GM18519 (cell line): ENCODE results near the gene FRMD5.

Experiments
- ATAC-seq: cut with Tn5 transposase; IDR thresholded peaks from one replicate; pipeline ENCODE4 v1.9.1; 2021; ENCODE audit warnings: mild to moderate bottlenecking, moderate library complexity; ENCODE audit not compliant: unreplicated experiment, low FRiP score

FRMD5 gene

DNA sequence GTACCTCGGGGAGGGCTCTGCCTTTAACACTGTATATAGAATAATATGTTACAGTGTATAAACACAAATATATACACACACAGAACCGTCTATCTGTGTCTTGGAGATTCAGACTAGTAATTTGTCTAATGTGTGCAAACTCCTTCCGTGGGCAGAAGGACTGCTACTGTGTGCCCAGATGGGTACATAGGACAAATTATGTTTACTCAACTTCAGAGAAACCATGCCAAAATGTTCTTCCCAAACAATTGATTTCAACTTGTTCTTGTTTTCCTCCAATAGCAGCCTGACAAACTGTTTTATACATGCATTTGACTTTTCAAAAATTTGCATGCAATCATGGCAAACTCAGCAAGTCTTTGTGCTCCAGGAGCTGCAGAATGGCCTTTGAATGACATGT, 97.5 kb downstream of the FRMD5 start:
- no peak for ATAC-seq

GRCh38 chr15:44096596-44096995, 98.5 kb downstream of the FRMD5 start:
- no peak for ATAC-seq

GRCh38 chr15:44094781-44095180, 100.3 kb downstream of the FRMD5 start:
- ATAC-seq: no peak

DNA sequence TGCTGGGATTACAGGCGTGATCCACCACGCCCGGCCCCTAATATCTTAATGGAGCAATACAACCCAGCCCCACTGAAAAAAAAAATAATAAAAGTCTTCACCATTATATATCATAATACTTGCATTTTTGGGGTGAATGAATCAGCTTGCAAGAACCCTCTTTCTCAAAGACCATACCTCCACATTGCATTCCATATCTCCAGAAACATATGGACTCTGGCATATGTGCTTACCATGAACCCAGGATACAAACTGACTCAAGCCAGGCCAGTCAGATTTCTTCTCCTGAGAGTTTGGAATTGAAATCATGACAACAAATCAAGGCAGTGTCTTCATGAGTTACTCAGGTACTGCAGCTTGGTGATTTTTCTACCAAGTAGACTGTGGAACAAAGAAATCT, 101.2 kb downstream of the FRMD5 start:
- no peak for ATAC-seq

GRCh38 chr15:44092221-44092620, 102.8 kb downstream of the FRMD5 start:
- no peak for ATAC-seq

GRCh38 chr15:44087578-44088465, 107.2 kb downstream of the FRMD5 start:
- ATAC-seq: no peak

- no peak for ATAC-seq
Measured at GRCh38 chr15:44084770-44085169, 110.3 kb downstream of the FRMD5 start.

DNA sequence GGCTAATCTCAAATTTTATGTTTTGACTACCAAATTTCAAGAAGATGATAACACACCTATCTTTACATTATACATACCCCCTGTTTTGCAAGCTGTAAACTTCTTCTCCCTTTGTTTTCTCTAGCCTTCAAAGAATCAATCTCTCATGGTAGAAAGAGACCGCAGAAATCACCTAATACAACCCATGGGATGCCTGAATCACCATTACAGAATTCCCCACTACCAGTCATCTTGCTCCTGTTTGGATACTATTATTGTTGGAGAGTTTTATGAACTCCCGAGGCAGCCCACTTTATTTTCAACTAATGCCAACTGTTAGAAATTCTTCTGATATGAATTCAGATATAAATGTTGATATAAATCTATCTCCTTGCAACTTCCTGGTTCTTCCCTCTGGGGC, 110.9 kb downstream of the FRMD5 start:
- no peak for ATAC-seq

DNA sequence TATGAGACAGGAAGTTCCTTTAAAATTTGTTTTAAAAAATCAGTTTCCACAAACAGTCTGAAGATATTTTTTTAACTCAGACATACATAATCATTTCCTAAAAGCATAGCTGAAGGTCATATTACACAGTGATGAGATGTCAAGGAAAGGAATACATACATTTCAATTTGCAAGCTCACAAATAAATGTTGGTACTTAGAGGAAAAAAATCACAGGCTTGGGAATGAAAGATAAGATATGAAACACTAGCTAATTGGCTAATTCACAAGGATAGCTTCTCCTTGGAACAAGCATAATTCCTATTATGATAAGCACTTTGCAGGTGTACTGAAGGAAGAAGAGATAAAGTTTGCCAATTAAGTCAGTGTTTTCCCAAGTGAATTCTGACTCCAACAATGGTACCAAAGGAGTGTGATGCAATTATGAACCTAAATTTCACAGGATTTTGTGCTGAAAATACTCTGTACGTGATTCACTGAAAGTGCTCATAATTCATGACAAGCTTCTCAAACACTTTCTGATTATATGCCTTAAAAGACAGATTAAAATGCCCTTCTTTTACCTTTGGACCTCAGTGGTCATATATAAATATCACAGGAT, 112.4 kb downstream of the FRMD5 start:
- no peak for ATAC-seq

DNA sequence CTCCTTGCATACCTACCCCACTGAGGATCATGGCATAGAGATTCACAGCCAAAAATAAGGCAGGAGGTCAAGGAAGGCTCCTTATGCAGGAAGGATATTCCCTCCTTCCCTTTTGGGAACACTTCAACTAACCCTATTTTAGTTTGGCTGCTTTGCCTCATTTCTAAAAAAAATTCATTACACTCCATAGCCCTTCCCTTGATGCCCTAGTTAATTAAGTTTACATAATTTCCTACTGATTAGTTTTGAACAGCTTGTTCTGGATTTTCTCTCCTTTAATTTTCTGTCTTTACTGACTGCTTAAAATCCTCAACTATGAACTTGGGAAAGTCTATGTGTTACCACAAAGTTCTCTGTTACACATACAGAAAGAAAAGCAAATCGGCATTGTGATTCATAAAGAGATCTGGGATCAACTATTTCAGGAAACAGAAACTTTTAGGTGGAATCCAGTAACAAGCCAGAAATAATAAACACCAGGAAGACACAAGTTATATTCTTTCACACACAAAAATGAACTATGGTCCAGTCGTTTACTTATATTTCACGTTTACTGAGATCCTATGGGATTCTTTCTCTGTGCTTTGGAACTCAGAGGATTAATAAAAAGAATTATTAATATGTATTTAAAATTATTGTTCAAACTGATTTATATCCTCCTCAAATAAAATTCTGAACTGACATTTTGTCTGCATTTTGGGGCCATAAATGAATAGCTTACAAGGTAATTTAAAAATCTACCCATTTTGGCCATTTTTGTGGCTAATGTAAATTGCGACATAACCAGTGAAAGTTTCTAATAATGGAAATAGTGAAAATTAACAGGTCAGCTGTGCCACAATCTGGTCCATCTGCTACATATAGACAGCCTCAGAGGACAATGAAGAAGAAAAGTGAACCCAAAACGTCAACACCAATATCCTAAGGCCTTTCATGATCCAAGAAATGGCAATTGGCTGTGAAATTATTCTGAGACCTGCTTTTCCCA, 113.8 kb downstream of the FRMD5 start:
- no peak for ATAC-seq

DNA sequence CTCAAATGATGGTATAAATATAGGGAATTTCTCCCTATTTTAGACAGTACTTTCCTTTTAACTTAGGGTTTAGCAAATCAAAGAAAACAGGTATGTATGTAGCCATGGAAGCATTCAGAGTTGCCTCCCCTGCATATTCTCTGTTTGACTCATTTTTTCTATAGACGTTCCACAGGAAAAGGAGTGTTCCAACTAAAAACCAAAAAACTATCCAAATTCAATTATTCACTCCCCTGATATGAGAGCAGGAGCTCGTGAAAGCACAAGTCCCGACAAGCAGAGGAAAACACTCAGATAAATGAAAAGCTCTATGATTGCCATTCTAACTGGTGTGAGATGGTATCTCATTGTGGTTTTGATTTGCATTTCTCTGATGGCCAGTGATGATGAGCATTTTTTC, 119.5 kb downstream of the FRMD5 start:
- ATAC-seq: no peak

DNA sequence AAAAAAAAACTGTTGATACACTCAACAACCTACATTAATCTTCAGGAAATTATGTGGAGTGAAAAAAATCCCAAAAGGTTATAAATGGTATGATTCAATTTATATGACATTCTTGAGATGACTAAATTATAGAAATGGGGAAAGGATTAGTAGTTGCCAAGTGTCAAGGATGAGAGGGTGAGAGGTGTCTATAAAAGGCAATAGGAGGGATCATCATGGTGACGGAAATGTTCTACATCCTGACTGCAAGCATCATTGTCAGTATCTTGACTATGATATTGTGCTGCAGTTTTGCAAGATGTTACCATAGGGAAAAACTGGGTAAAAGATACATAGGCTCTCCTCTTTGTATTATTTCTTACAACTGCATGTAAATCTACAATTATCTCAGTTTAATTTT, 125.6 kb downstream of the FRMD5 start:
- no peak for ATAC-seq

DNA sequence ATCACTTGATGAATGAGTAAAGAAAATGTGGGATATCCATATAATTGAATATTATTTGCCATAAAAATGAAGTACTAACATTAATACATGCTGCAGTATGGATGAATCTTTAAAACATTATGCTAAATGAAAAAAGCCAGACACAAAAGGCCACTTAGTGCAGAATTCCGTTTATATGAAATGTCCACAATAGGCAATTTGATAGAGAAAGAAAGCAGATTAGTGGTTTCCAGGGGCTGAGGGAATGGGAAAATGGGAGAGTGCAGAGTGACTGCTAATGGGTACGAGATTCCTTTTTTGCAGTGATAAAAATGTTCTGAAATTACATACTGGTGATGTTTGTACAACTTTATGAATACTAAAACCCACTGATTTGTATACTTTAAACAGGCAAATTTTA, 126.7 kb downstream of the FRMD5 start:
- no peak for ATAC-seq

DNA sequence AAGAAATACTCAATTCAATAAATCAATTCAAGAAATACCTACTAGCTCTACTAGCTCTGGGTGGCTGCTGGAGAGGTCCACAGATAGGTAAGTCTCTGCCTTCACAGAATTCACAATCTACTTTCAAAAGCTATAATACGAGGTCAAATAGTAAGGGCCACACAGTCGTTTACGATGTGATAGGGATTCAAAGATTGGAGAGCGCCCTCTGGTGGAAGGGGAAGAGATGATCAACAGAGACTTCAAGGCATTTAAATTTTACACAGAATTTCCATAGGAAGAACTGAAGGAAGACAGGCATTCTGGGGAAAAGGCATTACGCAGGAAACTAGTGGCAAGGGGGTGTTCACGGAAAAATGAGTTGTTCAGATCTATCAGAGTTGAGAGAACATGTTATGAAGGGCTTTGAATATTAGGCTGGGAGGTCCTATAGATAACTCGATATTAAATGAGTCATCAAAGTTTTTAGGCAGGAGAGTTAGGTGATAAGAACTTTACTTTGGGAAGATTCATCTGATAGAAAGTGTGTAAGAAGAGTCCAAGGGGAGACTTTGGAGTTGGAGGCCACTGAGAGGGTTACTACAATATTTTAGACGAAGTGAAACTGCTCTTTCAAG, 128.8 kb downstream of the FRMD5 start:
- ATAC-seq: no peak

GRCh38 chr15:44064706-44065105, 130.4 kb downstream of the FRMD5 start:
- ATAC-seq: no peak

- no peak for ATAC-seq
Measured at GRCh38 chr15:44058126-44058525, 136.9 kb downstream of the FRMD5 start.

GRCh38 chr15:44045661-44046060, 149.4 kb downstream of the FRMD5 start:
- no peak for ATAC-seq

GRCh38 chr15:44045217-44045616, 149.9 kb downstream of the FRMD5 start:
- ATAC-seq: no peak

GRCh38 chr15:44038755-44039191, 156.3 kb downstream of the FRMD5 start:
- ATAC-seq: no peak
